ENCODE measurements around the gene ALPL.

GRCh38 chr1:21618561-21619374 is 109.5 kb downstream of the ALPL start:
- TF ChIP-seq SMARCA5 (IDR thresholded peaks at IDR 0.05) (no peak), MTF1 (CRISPR knock-in tag; IDR thresholded peaks at IDR 0.05; ENCODE audit: borderline replicate concordance) (no peak), NR4A1 (CRISPR knock-in tag; IDR thresholded peaks at IDR 0.05) (no peak), NR4A1 (tag; IDR thresholded peaks at IDR 0.05) (no peak), HIVEP1 (CRISPR knock-in tag; IDR thresholded peaks at IDR 0.05) (no peak), MXI1 (IDR thresholded peaks at IDR 0.05; ENCODE audit: low read depth, low read length) (no peak), USF1 (CRISPR knock-in tag; IDR thresholded peaks at IDR 0.05) (peak; percentile 61), NR2C2 (CRISPR knock-in tag; IDR thresholded peaks at IDR 0.05) (no peak), NR2C2 (tag; IDR thresholded peaks at IDR 0.05) (no peak), FOXK1 (CRISPR knock-in tag; IDR thresholded peaks at IDR 0.05; ENCODE audit: borderline replicate concordance) (no peak), CTCFL (IDR thresholded peaks at IDR 0.05; ENCODE audit: borderline replicate concordance, insufficient read depth, low read depth, low read length, poor library complexity, severe bottlenecking) (no peak), CTCF (IDR thresholded peaks at IDR 0.05 in 2 of 3, conservative IDR thresholded peaks at IDR 0.05 in 1 of 3; ENCODE audit: insufficient read depth in 2 of 3, low read depth in 1 of 3, low read length in 3 of 3) (peak in 2 of 3 experiments; percentile 12 to 14; a peak in 2 of 6 replicates), CREB1 (IDR thresholded peaks at IDR 0.05) (0 out of 2 replicates have a peak, but pooled peaks have one; percentile 39), CREB1 (CRISPR knock-in tag; IDR thresholded peaks at IDR 0.05) (no peak), POLR2A (conservative IDR thresholded peaks at IDR 0.05) (peak; percentile 58; the same call in 1 of the 2 replicates)
